ENCODE data around the gene MAN2A2. TPM values are rescaled to one million over a fixed set of nuclear protein-coding genes. Genes with fewer than 3 reads are reported as not detected.

Gene MAN2A2
- polyA plus RNA-seq, 1 donor, result 44.0 TPM

GRCh38 chr15:90968434-90968833 lies 65.3 kb downstream of the MAN2A2 start:
- WGBS (ENCODE audit: insufficient coverage, low lambda C conversion rate), result no CpG with 5 or more reads among the region's 1 CpG
- Histone ChIP-seq H3K4me1 (ENCODE audit: control insufficient read depth, insufficient read depth, low read length) (no peaks in the 10 kb centered on the region), H3K4me3 (ENCODE audit: low read length) (no peak overlapping the region)

DNA sequence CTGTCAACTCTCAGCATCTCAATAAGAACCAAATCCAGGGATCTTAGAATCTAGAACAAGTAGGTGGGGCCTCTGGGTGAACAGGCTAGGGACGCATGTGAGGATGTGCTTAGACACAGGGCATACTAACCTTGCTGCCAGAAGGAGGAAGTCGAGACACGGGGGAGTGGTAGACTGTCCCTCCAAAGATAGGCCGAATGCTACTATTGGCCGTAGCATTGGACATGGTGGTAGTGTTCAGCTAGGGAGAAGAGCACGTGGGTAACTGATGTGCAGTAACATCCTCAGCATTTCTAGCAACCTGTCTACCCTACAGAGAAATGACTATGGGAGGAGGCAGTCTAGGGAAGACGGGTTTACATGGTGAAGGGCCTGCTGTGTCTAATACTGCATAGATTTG lies 67.2 kb downstream of the MAN2A2 start:
- H3K36me3 ChIP-seq (ENCODE audit: control insufficient read depth, insufficient read depth, low read length), result peaks cover 53% of the 10 kb centered on the region
- H3K4me3 ChIP-seq (ENCODE audit: low read length), result no peak overlapping the region
- H3K9me3 ChIP-seq (ENCODE audit: control insufficient read depth, low read depth, low read length), result no peaks in the 10 kb centered on the region
- H3K4me1 ChIP-seq (ENCODE audit: control insufficient read depth, insufficient read depth, low read length), result no peaks in the 10 kb centered on the region
- DNase-seq, result no peak
- no peaks in the 10 kb centered on the region for H3K27me3 ChIP-seq (ENCODE audit: control insufficient read depth, insufficient read depth, low read length)
- WGBS (ENCODE audit: insufficient coverage, low lambda C conversion rate), result no CpG with 5 or more reads among the region's 7 CpGs
- no peak overlapping the region for H3K27ac ChIP-seq (ENCODE audit: low read length)

More at GRCh38 chr15:90968434-90968833, 65.3 kb downstream of the MAN2A2 start:
- Histone ChIP-seq H3K27me3 (ENCODE audit: control insufficient read depth, insufficient read depth, low read length) (no peaks in the 10 kb centered on the region), H3K9me3 (ENCODE audit: control insufficient read depth, low read depth, low read length) (no peaks in the 10 kb centered on the region), H3K36me3 (ENCODE audit: control insufficient read depth, insufficient read depth, low read length) (peaks cover 52% of the 10 kb centered on the region), H3K27ac (ENCODE audit: low read length) (no peak overlapping the region)
- no peak for DNase-seq

DNA sequence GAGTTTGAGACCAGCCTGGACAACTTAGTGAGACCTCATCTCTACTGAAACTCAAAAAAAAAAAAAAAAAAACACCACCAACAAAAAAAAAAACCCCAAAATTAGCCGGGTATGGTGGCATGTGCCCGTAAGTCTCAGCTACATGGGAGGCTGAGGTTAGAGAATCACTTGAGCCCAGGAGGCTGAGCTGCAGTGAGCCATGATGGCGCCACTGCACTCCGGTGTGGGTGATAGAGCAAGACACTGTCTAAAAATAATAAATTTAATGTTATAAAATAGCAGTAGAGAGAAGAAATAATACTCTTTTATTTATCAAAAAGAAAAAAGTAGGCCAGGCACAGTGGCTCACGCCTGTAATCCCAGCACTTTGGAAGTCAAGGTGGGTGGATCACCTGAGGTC lies 69.0 kb downstream of the MAN2A2 start:
- no peaks in the 10 kb centered on the region for H3K27me3 ChIP-seq (ENCODE audit: control insufficient read depth, insufficient read depth, low read length)
- H3K4me1 ChIP-seq (ENCODE audit: control insufficient read depth, insufficient read depth, low read length), result no peaks in the 10 kb centered on the region
- H3K36me3 ChIP-seq (ENCODE audit: control insufficient read depth, insufficient read depth, low read length), result peaks cover 51% of the 10 kb centered on the region
- H3K9me3 ChIP-seq (ENCODE audit: control insufficient read depth, low read depth, low read length), result no peaks in the 10 kb centered on the region
- no peak overlapping the region for H3K27ac ChIP-seq (ENCODE audit: low read length)
- no peak for DNase-seq
- no peak overlapping the region for H3K4me3 ChIP-seq (ENCODE audit: low read length)
- 100% methylated on average over 2 of the region's 5 CpGs for WGBS (ENCODE audit: insufficient coverage, low lambda C conversion rate)

Other genes with a start within 250 kb of the MAN2A2 start
- 4.2 TPM for gene BLM, start 186.0 kb upstream of the MAN2A2 start, polyA plus RNA-seq
- 91.6 TPM for gene FURIN, start 34.7 kb upstream of the MAN2A2 start, polyA plus RNA-seq
- 17.9 TPM for gene FES, start 18.8 kb upstream of the MAN2A2 start, polyA plus RNA-seq
- gene HDDC3, start 29.2 kb downstream of the MAN2A2 start, polyA plus RNA-seq, result 19.2 TPM
- 49.1 TPM for gene UNC45A, start 32.0 kb downstream of the MAN2A2 start, polyA plus RNA-seq
- gene RCCD1, start 51.6 kb downstream of the MAN2A2 start, polyA plus RNA-seq, result 22.9 TPM
- gene PRC1, start 91.2 kb downstream of the MAN2A2 start, polyA plus RNA-seq, result 40.0 TPM
- gene VPS33B, start 119.3 kb downstream of the MAN2A2 start, polyA plus RNA-seq, result 14.2 TPM
- 2.4 TPM for gene SV2B, start 197.0 kb downstream of the MAN2A2 start, polyA plus RNA-seq

Measured in large intestine (tissue), 3 donors.